ENCODE measurements around the gene PHF12.

The PHF12 gene

GRCh38 chr17:28855336-28855679 is 96.0 kb downstream of the PHF12 start:
- no peaks in the 10 kb centered on the region for H3K9me3 Mint-ChIP-seq
- peak overlapping the region; percentile 86 for H3K27ac Mint-ChIP-seq
- peak overlapping the region; percentile 92 for H3K4me3 Mint-ChIP-seq
- no peaks in the 10 kb centered on the region for H3K27me3 Mint-ChIP-seq (ENCODE audit: low read depth)
- H3K36me3 Mint-ChIP-seq (ENCODE audit: low read depth) = peaks cover 18% of the 10 kb centered on the region
- peaks cover 13% of the 10 kb centered on the region for H3K4me1 Mint-ChIP-seq (ENCODE audit: low read depth)

Measured in T-helper 1 cell treated with Interleukin-12 subunit alpha and Interleukin-12 subunit beta and Interleukin-4 antibody, amounts not matched to agents 30 μg/mL and 1 μg/mL, for 36 hours (primary cell).